AG09309 (cell line): ENCODE data around the gene FCHSD2.

Experiments
- DNase-seq: peaks from one replicate; pipeline ENCODE4 v3.0.0-alpha.2; 2010; ENCODE audit warnings: low read depth
- H3K4me3 ChIP-seq: 2 replicates; pipeline ENCODE4 v1.5.1; 2011; ENCODE audit warnings: mild to moderate bottlenecking, low read depth, low read length, moderate library complexity; ENCODE audit not compliant: control insufficient read depth
- TF ChIP-seq, protein P1 (sequence below): IDR thresholded peaks from 2 replicates; pipeline ENCODE4 v1.5.1; 2011; ENCODE audit warnings: mild to moderate bottlenecking, low read depth, low read length, inconsistent platforms; ENCODE audit not compliant: insufficient read depth, control insufficient read depth; ENCODE audit errors: missing control alignments

Gene FCHSD2

GRCh38 chr11:73167363-73167954, 25.3 kb upstream of the FCHSD2 start:
- no peak for DNase-seq
- H3K4me3 ChIP-seq = no peak overlapping the region
- TF ChIP-seq, protein P1, sequence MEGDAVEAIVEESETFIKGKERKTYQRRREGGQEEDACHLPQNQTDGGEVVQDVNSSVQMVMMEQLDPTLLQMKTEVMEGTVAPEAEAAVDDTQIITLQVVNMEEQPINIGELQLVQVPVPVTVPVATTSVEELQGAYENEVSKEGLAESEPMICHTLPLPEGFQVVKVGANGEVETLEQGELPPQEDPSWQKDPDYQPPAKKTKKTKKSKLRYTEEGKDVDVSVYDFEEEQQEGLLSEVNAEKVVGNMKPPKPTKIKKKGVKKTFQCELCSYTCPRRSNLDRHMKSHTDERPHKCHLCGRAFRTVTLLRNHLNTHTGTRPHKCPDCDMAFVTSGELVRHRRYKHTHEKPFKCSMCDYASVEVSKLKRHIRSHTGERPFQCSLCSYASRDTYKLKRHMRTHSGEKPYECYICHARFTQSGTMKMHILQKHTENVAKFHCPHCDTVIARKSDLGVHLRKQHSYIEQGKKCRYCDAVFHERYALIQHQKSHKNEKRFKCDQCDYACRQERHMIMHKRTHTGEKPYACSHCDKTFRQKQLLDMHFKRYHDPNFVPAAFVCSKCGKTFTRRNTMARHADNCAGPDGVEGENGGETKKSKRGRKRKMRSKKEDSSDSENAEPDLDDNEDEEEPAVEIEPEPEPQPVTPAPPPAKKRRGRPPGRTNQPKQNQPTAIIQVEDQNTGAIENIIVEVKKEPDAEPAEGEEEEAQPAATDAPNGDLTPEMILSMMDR = no peak

DNA sequence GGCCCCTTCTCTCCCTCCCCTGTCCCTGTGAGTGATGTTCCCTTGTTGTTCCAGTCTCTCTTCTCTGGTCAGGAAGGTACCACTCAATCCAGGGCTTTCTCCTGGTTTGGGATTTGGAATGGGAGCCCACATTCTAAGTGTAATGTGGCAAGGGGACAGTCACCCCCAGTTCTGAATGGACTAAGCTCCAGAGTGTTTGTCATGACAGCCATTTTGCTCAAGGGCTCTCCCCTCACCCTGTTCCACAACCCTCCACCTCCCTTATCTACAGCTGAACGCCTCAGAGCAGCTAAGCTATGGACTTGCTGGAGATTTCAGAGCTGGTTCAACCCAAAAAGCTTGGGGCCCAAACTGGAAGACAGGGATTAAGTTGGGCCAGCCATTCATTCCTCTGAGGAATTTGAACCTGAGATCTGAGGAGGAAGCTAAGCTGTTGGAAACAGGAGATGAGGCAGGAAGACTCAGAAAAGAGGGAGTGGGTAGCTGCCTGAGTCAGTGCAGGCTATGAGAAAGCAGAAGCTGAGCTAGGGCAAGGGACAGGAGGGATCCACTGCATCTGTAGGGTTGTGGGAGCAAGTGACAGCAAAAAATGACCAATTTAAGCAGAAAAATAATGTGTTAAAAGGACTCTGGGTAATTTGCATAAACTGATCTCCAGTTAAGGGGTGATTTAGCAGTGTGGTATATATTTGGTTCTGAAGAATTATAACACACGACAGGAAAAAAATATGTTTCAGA, 22.9 kb upstream of the FCHSD2 start:
- TF ChIP-seq, protein P1 = no peak
- no peak overlapping the region for H3K4me3 ChIP-seq
- DNase-seq = no peak

- TF ChIP-seq, protein P1 = no peak
- no peak overlapping the region for H3K4me3 ChIP-seq
- no peak for DNase-seq
Measured at GRCh38 chr11:73163638-73164174, 21.6 kb upstream of the FCHSD2 start.

DNA sequence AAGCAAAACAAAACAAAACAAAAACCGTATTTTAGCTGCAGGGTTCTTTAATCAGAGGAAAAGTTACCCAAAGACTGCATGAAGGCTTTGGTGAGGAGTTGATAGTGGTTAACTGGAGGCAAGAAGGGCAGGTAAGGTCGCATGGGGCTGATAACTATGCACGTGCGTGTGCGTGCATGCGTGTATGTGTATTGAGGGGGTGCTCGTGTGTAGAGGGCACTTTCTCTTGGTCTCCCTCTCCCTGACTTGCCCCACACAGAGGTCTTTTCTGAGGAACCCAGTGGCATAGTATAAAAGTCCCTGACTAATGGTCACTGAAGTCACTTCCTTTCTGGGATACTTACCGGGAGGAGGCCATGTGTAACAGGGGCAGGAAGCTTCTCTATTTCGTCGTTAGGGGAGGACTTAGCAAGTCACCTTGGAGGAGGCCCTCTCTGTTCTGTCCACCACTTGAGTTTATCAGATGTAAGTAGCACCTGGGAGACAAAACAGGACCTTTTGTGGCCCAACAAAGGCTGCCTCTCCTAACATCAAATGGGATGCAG, 20.1 kb upstream of the FCHSD2 start:
- TF ChIP-seq, protein P1 = no peak
- no peak for DNase-seq
- no peak overlapping the region for H3K4me3 ChIP-seq

GRCh38 chr11:73160005-73160760, 18.1 kb upstream of the FCHSD2 start:
- no peak overlapping the region for H3K4me3 ChIP-seq
- TF ChIP-seq, protein P1 = no peak
- DNase-seq = no peak

DNA sequence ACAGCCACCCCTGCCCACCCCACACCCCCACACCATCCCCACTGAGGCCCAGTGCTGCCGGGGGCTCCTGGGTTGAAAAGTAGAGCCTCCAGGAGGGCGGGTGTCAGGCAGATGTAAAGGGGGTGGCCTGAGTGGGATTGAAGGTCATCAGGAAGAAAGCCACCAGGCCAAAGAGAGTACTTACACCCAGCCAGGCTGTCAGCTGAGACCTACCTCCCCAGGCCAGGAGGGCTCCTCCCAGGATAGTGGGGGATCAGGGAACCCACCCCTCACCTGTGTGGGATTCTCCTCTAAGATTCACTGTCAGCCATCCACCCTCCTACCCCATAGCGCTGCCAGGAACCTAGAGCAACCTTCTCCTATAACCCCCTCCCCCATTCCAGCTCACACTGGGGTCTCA, 17.2 kb upstream of the FCHSD2 start:
- H3K4me3 ChIP-seq = no peak overlapping the region
- no peak for DNase-seq
- TF ChIP-seq, protein P1 = no peak
